Stomach smooth muscle (tissue), 2 donors: Measurements from ENCODE around the gene PCBD2.

Experiments used
- H3K27ac ChIP-seq: one replicate; pipeline ENCODE4 v1.7.0; 2013; ENCODE audit warnings: mild to moderate bottlenecking, low read length, inconsistent platforms
- H3K27me3 ChIP-seq, 2 donors: one replicate each; pipeline ENCODE4 v1.7.0; 2013; ENCODE audit warnings: low read length in 2 of 2; ENCODE audit not compliant: insufficient read depth in 2 of 2, control insufficient read depth in 1 of 2
- H3K36me3 ChIP-seq, 2 donors: one replicate each; pipeline ENCODE4 v1.7.0; 2013; ENCODE audit warnings: low read length in 2 of 2; ENCODE audit not compliant: control insufficient read depth in 2 of 2, insufficient read depth in 2 of 2
- H3K4me1 ChIP-seq: one replicate; pipeline ENCODE4 v1.7.0; 2013; ENCODE audit warnings: low read length; ENCODE audit not compliant: control insufficient read depth, insufficient read depth
- H3K4me3 ChIP-seq, 2 donors: one replicate each; pipeline ENCODE4 v1.7.0; 2013; ENCODE audit warnings: low read length in 2 of 2
- H3K9ac ChIP-seq, 2 donors: one replicate each; pipeline ENCODE4 v1.7.0; 2013; ENCODE audit warnings: low read length in 2 of 2, mild to moderate bottlenecking in 1 of 2
- H3K9me3 ChIP-seq, 2 donors: one replicate each; pipeline ENCODE4 v1.7.0; 2013; ENCODE audit warnings: low read length in 2 of 2; ENCODE audit not compliant: control insufficient read depth in 2 of 2
- donor health status: healthy.
- donor health status: Pancreatic carcinoma.

PCBD2 gene

DNA sequence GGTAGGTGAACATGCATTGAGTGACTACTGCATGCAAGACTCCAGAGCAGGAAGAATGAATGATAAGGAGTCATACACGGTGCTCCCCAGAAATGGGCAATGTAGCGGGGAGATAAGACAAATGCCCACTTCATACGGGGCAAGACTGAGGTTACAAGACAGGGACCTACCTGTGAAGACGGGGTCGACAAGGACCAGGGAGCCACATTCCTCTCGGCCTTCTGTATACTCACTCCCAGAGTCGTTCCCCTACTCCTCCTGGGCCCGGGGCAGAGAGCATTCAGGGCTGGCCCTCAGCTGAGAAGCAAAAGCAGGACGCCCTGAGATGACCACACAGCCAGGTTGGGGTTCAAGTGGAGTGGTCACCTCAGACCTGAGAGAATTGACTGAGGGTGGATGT lies 102.4 kb downstream of the PCBD2 start:
- no peak overlapping the region for H3K27ac ChIP-seq
- peaks cover 5% of the 10 kb centered on the region for H3K4me1 ChIP-seq
- H3K36me3 ChIP-seq: no peaks in the 10 kb centered on the region
- H3K4me3 ChIP-seq: no peak overlapping the region
- no peak overlapping the region for H3K9ac ChIP-seq
- H3K27me3 ChIP-seq: no peaks in the 10 kb centered on the region
- H3K9me3 ChIP-seq: no peaks in the 10 kb centered on the region

DNA sequence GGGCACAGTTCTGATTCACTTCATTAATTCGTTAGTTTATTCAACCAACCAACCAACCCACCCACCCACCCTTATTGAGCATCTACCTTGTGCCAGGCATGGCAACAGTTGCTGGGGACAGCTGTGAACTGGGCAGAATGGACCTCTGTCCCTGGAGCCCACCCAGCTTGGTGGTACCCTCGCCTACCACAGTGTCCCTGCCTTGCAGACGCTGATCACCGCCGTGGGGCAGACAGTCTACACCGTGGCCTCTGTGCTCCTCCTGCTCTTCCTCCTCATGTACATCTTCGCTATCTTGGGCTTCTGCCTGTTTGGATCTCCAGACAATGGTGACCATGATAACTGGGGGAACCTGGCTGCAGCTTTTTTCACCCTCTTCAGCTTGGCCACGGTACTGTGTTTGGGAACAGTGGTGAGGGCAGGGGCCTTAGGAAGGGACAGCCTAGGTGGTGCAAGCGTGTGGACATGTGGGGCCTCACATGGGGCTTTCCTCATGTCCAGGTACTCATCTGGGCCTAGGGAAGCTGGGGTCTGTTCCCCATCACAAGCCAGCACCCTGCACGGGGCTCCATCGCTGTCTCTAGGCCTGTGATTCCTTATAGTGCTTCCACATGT lies 102.9 kb downstream of the PCBD2 start:
- H3K4me1 ChIP-seq: peaks cover 11% of the 10 kb centered on the region
- no peak overlapping the region for H3K27ac ChIP-seq
- no peaks in the 10 kb centered on the region for H3K9me3 ChIP-seq
- no peaks in the 10 kb centered on the region for H3K27me3 ChIP-seq
- no peak overlapping the region for H3K4me3 ChIP-seq
- H3K36me3 ChIP-seq: no peaks in the 10 kb centered on the region
- H3K9ac ChIP-seq: no peak overlapping the region

DNA sequence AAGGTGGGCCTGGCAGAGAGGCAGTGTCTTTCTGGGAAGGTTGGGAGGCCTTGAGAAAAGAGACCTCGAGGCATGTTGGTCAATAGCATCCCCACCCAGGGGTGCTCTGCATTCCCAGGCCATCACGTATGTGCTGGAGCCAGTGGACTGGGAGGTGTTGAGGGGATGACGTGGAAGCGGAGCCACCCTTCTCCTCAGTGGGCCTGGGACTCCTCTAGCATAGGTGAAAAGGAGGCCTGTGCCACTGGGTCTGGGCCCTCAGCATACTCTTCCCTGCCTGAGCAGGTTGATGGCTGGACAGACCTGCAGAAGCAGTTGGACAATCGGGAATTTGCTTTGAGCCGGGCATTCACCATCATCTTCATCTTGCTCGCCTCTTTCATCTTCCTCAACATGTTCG lies 103.6 kb downstream of the PCBD2 start:
- peaks cover 18% of the 10 kb centered on the region for H3K4me1 ChIP-seq
- H3K9ac ChIP-seq: no peak overlapping the region
- no peak overlapping the region for H3K4me3 ChIP-seq
- H3K27me3 ChIP-seq: no peaks in the 10 kb centered on the region
- H3K36me3 ChIP-seq: no peaks in the 10 kb centered on the region
- no peaks in the 10 kb centered on the region for H3K9me3 ChIP-seq
- no peak overlapping the region for H3K27ac ChIP-seq

DNA sequence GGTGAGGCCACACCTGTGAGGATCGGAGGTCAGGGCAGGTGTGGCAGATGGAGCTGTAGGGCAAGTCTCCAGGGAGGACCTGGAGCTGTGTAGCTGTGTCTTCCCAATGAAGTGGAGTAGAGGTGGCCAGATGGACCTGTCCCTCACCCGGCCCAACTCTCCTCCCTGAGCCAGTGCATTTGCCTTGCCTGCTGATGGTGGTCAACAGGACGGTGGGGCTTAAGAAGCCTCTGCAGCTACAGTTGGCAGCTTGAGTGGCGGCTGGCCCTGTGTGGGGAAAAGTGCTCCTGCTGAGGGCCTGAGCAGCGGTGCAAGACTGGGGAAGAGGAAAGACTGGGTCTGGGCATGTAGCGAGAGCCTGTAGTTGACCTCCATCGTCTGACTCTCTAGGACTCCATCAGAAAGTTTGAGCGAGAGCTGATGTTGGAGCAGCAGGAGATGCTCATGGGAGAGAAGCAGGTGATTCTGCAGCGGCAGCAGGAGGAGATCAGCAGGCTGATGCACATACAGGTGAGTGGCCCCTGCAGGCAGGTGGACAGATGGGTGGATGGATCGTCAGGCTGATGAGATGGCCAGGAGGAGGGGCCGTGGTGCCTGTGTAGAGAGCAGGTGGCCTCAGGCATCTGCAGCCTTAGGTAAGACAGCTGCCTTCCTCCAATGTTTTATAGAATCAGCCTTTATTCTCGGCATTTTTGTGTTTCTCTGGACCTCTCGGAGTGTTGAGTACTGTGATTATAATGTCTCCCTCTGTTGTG lies 104.2 kb downstream of the PCBD2 start:
- Histone ChIP-seq H3K36me3 (no peaks in the 10 kb centered on the region), H3K27me3 (no peaks in the 10 kb centered on the region), H3K4me1 (peaks cover 24% of the 10 kb centered on the region), H3K27ac (no peak overlapping the region), H3K9me3 (no peaks in the 10 kb centered on the region), H3K4me3 (no peak overlapping the region), H3K9ac (no peak overlapping the region)

DNA sequence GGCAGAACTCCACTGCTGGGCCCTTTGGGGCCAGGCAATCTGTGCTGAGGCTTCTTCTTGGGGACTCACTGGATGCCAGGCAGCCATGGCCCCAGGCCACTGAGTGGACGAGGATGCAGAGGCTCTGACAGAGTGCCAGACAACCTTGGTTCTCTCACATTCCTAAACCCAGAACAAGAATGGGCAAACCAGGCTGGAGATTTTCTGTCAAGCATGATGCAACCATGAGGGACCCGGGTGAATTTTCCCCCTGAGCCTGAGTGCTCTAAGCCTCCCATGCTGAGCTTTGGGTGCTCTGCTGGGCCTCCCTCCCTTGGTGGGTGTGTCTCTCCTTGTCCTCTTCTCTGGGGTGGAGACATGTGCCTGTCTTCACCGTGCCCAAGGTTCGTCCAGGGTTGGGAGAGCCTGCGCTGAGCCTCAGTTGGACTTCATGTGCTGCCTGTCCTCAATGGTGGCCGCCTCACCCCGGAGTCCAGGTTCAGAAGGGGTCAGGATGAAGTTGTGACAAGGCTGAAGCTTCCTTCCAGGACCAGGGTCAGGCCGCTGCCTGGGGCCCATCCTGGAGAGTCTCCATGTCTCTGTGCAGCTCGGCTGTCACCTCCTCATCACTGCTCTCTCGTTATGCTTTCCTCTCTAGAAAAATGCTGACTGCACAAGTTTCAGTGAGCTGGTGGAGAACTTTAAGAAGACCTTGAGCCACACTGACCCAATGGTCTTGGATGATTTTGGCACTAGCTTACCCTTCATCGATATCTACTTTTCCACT lies 105.0 kb downstream of the PCBD2 start:
- Histone ChIP-seq H3K27me3 (no peaks in the 10 kb centered on the region), H3K36me3 (no peaks in the 10 kb centered on the region), H3K9me3 (no peaks in the 10 kb centered on the region), H3K9ac (no peak overlapping the region), H3K4me3 (no peak overlapping the region), H3K4me1 (peaks cover 31% of the 10 kb centered on the region), H3K27ac (no peak overlapping the region)

DNA sequence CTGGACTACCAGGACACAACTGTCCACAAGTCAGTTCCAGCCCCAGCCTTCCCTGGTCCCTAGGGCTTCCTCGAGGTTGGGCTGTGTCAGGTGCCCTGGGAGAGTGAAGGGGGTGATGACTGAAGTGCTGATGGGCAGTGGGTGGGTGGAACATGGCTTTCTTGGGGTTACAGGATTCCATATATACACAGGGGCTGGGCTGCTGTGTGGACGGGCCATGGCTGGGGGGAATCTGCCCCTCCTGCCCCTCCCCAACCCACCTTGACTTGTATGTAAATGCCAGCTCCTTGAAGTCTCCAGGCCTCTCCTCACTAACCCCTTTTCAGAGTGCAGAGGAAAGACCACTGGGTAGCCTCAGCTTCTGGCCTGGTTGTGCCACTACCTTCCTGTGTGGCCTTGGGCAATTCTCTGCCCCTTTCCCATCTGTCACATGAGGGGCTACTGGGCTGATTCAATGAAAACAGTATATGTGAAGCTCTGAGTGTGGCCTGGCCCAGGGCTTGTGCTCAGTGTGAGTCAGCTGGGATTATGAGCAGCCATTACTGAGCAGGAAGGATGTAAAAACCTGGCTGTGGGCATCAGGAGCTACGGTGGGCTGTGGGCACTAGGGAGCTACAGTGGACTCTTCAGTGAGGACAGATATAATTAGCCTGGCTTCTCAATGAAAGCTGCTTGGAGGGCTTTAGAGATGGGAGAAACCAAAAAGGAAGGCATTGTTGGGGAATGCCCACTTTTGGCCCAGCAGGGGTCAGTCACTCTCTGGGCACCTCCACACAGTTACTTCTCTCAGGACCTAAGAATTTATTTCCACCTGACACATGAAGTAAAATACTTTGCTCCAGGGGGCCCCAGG lies 105.8 kb downstream of the PCBD2 start:
- no peaks in the 10 kb centered on the region for H3K27me3 ChIP-seq
- no peak overlapping the region for H3K9ac ChIP-seq
- H3K4me1 ChIP-seq: peaks cover 36% of the 10 kb centered on the region
- no peak overlapping the region for H3K4me3 ChIP-seq
- H3K36me3 ChIP-seq: no peaks in the 10 kb centered on the region
- H3K27ac ChIP-seq: no peak overlapping the region
- H3K9me3 ChIP-seq: no peaks in the 10 kb centered on the region

DNA sequence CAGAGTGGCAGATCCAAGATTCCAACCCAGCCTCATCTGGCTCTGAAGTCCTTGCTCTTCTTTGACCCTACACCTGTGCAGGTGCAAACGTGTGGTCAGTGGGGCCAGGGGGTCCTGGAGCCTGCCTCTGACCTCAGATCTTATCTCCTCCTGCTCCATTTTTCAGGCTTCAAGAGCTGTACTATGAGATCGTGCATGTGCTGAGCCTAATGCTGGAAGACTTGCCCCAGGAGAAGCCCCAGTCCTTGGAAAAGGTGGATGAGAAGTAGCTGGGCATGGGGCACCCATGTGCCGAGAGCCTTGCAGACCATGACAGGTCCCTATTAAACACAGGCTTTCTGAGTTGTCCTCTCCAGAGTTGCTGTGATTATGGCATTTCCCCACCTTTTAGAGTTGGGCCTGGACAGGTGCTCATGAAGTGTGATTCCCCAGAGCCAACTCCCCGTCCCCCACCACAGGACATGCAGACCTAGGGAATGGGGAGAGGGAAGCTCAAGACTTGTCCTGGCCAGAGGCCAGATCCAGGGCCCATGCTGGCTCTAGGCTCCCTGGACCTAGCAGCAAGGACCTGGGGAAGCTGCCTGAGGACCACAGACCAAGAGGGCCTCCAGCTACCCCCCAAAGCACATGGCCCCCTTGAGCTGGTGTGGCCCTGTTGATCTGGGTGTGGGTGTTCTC lies 106.6 kb downstream of the PCBD2 start:
- H3K9ac ChIP-seq: no peak overlapping the region
- no peaks in the 10 kb centered on the region for H3K27me3 ChIP-seq
- no peak overlapping the region for H3K4me3 ChIP-seq
- no peaks in the 10 kb centered on the region for H3K9me3 ChIP-seq
- no peak overlapping the region for H3K27ac ChIP-seq
- no peaks in the 10 kb centered on the region for H3K36me3 ChIP-seq
- peaks cover 36% of the 10 kb centered on the region for H3K4me1 ChIP-seq

DNA sequence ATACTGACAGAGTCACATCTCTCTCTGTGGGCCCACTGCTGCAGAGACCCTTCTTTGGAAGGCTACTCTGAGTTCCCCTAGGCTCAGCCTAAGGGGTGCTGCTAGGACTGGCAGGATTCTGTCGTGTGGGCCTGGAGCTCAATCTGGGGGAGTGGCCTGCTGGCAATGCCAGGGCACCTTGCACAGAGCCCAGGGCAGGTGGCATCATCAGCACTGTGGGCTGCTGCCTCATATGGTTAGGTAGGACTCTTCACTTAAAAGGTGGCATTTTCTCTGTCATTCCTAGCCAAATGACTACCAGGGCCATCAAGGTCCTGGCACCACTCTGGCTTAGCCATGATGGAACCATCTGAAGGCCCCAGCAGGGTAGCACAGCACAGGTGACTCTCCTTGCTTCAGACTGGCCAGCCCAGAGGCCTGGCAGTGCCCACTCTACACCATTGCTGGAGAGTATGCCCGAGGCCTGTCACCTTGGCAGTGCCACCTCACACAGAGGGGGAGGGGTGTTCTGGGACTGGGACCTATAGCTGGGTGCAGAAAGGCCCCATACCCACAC lies 107.2 kb downstream of the PCBD2 start:
- no peak overlapping the region for H3K4me3 ChIP-seq
- H3K9me3 ChIP-seq: no peaks in the 10 kb centered on the region
- H3K36me3 ChIP-seq: no peaks in the 10 kb centered on the region
- H3K9ac ChIP-seq: no peak overlapping the region
- H3K27ac ChIP-seq: no peak overlapping the region
- H3K27me3 ChIP-seq: no peaks in the 10 kb centered on the region
- H3K4me1 ChIP-seq: peaks cover 36% of the 10 kb centered on the region
